CD4-positive, alpha-beta T cell (primary cell): ENCODE measurements around the gene GPX5. TPM values are rescaled to one million over a fixed set of nuclear protein-coding genes. Genes with fewer than 3 reads are reported as not detected.

Experiments
- ATAC-seq: fragments of 200-7000 bp; cut with Tn5 transposase; one replicate; pipeline ENCODE4 v1.10.0; 2022; ENCODE audit warnings: mild to moderate bottlenecking; ENCODE audit not compliant: poor library complexity
- CTCF ChIA-PET: fragments of 350-600 bp; sonication (Branson Sonifier 250); formaldehyde crosslinking; loops from one replicate; lab custom pipeline; 2021; ENCODE audit warnings: antibody characterized with exemption, inconsistent platforms; lab: Charles Lee
- POLR2A ChIA-PET: fragments of 350-600 bp; sonication (Branson Sonifier 250); formaldehyde crosslinking; loops from one replicate; lab custom pipeline; 2021; ENCODE audit warnings: antibody characterized with exemption, inconsistent platforms; lab: Charles Lee
- DNase-seq, 14 experiments: peaks; one replicate each; pipeline ENCODE4 v3.0.0-alpha.2; 2013 to 2020; ENCODE audit warnings: mixed read lengths in 2 of 14
- H3K27ac ChIP-seq, 2 donors: one replicate each; pipeline versions ENCODE4 v1.5.1 to v1.7.0; 2013; ENCODE audit warnings: low read length in 2 of 2, low read depth in 1 of 2, mild to moderate bottlenecking in 1 of 2
- H3K27me3 ChIP-seq, 2 experiments: 1 replicate in 1 of 2; 2 replicates in 1 of 2; pipeline versions ENCODE4 v1.6.1 to v1.7.0; 2013; ENCODE audit warnings: low read length in 2 of 2, control low read depth in 1 of 2, mild to moderate bottlenecking in 1 of 2, moderate library complexity in 1 of 2; ENCODE audit not compliant: insufficient read depth in 2 of 2, control insufficient read depth in 1 of 2
- H3K36me3 ChIP-seq: one replicate; pipeline ENCODE4 v1.6.1; 2013; ENCODE audit warnings: low read length, control low read depth; ENCODE audit not compliant: insufficient read depth
- H3K4me1 ChIP-seq: one replicate; pipeline ENCODE4 v1.6.1; 2013; ENCODE audit warnings: low read length, control low read depth; ENCODE audit not compliant: insufficient read depth
- H3K4me3 ChIP-seq: one replicate; pipeline ENCODE4 v1.5.1; 2013; ENCODE audit warnings: mild to moderate bottlenecking, low read length, moderate library complexity
- H3K9me3 ChIP-seq, 2 experiments: 1 replicate in 1 of 2; 2 replicates in 1 of 2; pipeline versions ENCODE4 v1.6.1 to v1.7.0; 2013; ENCODE audit warnings: low read length in 2 of 2, mild to moderate bottlenecking in 2 of 2, control low read depth in 1 of 2, moderate library complexity in 1 of 2; ENCODE audit not compliant: control insufficient read depth in 1 of 2, insufficient read depth in 1 of 2
- H3K27ac Mint-ChIP-seq: one replicate; pipeline ENCODE4 v1.8.0; 2020; ENCODE audit warnings: mixed read lengths
- H3K27me3 Mint-ChIP-seq: one replicate; pipeline ENCODE4 v1.8.0; 2021; ENCODE audit warnings: mixed read lengths
- H3K36me3 Mint-ChIP-seq: one replicate; pipeline ENCODE4 v1.8.0; 2021; ENCODE audit warnings: low read depth, mixed read lengths
- H3K4me1 Mint-ChIP-seq: one replicate; pipeline ENCODE4 v1.8.0; 2021; ENCODE audit warnings: low read depth, mixed read lengths
- H3K4me3 Mint-ChIP-seq: one replicate; pipeline ENCODE4 v1.8.0; 2020; ENCODE audit warnings: mild to moderate bottlenecking, mixed read lengths
- H3K9me3 Mint-ChIP-seq: one replicate; pipeline ENCODE4 v1.8.0; 2020; ENCODE audit warnings: mixed read lengths
- intact Hi-C, 2 experiments: fragments of 100-400 bp; cut with DNase I in 1 of 2; cut with micrococcal nuclease in 1 of 2; formaldehyde crosslinking; loops; one replicate each; pipeline versions ENCODE4 v1.15.1 to v1.9.0; 2023 to 2025; cut with DNase I, micrococcal nuclease
- total RNA-seq, 174 experiments: library from RNA in 2 of 174; stranded (reverse) in 2 of 174; gene quantifications; one replicate each; pipeline ENCODE4 v1.2.3 and lab custom pipeline; 2021 to 2026
- TF ChIP-seq, protein P1 (sequence below): fragments of 200-600 bp; IDR thresholded peaks from one replicate; pipeline ENCODE4 v1.8.0; 2022; ENCODE audit warnings: antibody characterized with exemption, mild to moderate bottlenecking

Gene GPX5
- total RNA-seq, 2 experiments from 2014 or later = not detected

DNA sequence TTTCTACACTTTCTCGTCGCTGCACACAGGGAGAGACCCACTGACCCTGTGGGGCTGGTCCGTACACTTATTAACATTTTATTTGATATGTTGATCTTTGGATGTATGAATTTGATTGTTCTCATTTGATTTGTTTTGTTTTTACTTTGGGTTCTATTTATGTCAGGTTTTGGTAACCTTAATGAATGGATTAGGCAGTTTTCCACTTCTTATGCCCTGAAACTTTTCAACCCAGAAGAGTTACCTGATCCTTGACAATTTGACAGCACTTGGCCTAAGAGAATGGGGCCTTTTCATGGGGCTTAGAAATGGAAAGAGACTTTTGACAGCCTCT is 33.7 kb upstream of the GPX5 start:
- Histone ChIP-seq H3K36me3 (no peaks in the 10 kb centered on the region), H3K4me3 (no peak overlapping the region), H3K4me1 (peaks cover 17% of the 10 kb centered on the region), H3K27me3 (peaks cover 27 to 44% of the 10 kb centered on the region in 2 experiments), H3K9me3 (peaks cover 0 to 5% of the 10 kb centered on the region in 2 experiments), H3K27ac (no peak overlapping the region)
- Mint-ChIP-seq H3K9me3 (no peaks in the 10 kb centered on the region), H3K4me3 (no peak overlapping the region), H3K27ac (no peak overlapping the region), H3K27me3 (peaks cover 79% of the 10 kb centered on the region), H3K36me3 (peaks cover 5% of the 10 kb centered on the region), H3K4me1 (peaks cover 26% of the 10 kb centered on the region)
- DNase-seq (no peak), ATAC-seq (no peak)
- intact Hi-C loops = loop anchor here in 1 of 2 experiments (10.0 kb wide), 1 partner anchor 93 kb away; a partner anchor contains a TSS
- TF ChIP-seq, protein P1, sequence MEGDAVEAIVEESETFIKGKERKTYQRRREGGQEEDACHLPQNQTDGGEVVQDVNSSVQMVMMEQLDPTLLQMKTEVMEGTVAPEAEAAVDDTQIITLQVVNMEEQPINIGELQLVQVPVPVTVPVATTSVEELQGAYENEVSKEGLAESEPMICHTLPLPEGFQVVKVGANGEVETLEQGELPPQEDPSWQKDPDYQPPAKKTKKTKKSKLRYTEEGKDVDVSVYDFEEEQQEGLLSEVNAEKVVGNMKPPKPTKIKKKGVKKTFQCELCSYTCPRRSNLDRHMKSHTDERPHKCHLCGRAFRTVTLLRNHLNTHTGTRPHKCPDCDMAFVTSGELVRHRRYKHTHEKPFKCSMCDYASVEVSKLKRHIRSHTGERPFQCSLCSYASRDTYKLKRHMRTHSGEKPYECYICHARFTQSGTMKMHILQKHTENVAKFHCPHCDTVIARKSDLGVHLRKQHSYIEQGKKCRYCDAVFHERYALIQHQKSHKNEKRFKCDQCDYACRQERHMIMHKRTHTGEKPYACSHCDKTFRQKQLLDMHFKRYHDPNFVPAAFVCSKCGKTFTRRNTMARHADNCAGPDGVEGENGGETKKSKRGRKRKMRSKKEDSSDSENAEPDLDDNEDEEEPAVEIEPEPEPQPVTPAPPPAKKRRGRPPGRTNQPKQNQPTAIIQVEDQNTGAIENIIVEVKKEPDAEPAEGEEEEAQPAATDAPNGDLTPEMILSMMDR = no peak
- POLR2A ChIA-PET = no interaction called here
- CTCF ChIA-PET = no interaction called here

DNA sequence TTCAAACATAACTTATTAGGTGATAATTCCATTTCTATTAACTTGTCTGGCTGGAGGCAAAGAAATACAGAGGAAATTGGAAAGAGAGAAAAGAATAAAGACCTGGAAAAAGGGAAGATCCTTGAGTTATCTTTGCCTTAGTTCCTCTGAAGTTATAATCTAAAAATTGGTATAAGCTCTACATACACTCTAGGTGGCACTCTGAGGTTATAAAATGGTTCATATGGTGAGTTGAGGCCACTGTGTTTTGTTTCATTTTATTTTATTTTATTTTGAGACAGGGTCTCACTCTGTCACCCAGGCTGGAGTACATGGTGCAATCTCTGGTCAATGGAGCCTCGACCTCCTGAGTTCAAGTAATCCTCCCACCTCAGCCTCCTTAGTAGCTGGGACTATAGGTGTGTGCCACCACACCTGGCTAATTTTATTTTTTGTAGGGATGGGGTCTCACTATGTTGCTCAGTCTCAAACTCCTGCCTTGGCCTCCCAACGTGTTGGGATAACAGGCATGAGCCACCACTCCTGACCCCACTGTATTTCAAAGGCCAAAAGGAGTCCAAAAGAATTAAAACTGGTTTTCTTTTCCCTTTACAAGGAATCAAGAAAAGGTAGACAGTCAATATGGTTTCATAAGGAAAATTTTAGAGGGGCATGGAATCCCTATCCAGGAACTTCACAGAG is 29.4 kb upstream of the GPX5 start:
- no peaks in the 10 kb centered on the region for H3K4me1 Mint-ChIP-seq
- H3K4me3 Mint-ChIP-seq = no peak overlapping the region
- intact Hi-C loops = loop anchor here (2.0 to 10.0 kb wide), 4 partner anchors 46 to 189 kb away; a partner anchor contains a TSS
- no peaks in the 10 kb centered on the region for H3K36me3 Mint-ChIP-seq
- Histone ChIP-seq H3K27ac (no peak overlapping the region), H3K4me3 (no peak overlapping the region), H3K27me3 (peaks cover 7 to 15% of the 10 kb centered on the region in 2 experiments), H3K9me3 (no peaks in the 10 kb centered on the region), H3K36me3 (no peaks in the 10 kb centered on the region), H3K4me1 (no peaks in the 10 kb centered on the region)
- no peak for ATAC-seq
- peaks cover 55% of the 10 kb centered on the region for H3K27me3 Mint-ChIP-seq
- DNase-seq = peak in 2 of 14 experiments; percentile 22 to 27
- TF ChIP-seq, protein P1 = peak; percentile 47
- ChIA-PET POLR2A (interaction anchor here (0.8 to 1.0 kb wide), 2 partner anchors 90 to 111 kb away, joined by 3 to 4 read pairs; no protein-coding TSS in a partner anchor), CTCF (interaction anchor here (0.6 to 1.1 kb wide), 3 partner anchors 86 to 162 kb away, joined by 3 to 4 read pairs (median 3); no protein-coding TSS in a partner anchor)
- H3K9me3 Mint-ChIP-seq = no peaks in the 10 kb centered on the region
- no peak overlapping the region for H3K27ac Mint-ChIP-seq

DNA sequence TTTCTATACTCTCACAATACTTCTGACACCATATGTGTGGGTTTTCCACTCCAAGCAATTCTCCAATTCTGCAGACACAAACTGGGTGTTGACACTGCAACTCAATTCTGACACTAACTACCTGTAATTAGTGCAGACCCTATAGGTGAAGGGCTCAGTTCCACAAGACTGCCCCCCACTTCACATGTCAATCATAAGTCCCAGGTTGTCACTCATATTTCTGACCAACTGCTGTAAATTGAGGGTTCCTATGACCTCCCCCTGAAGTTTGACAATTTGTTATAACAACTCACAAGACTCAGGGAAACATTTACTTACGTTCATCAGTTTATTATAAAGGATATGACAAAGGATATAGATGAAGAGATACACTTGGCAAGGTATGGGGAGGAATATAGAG is 28.4 kb upstream of the GPX5 start:
- Histone ChIP-seq H3K36me3 (no peaks in the 10 kb centered on the region), H3K27ac (no peak overlapping the region), H3K4me3 (no peak overlapping the region), H3K4me1 (no peaks in the 10 kb centered on the region), H3K9me3 (peaks cover 0 to 5% of the 10 kb centered on the region in 2 experiments), H3K27me3 (peaks cover 4 to 12% of the 10 kb centered on the region in 2 experiments)
- ATAC-seq (no peak), DNase-seq (no peak)
- H3K9me3 Mint-ChIP-seq = no peaks in the 10 kb centered on the region
- CTCF ChIA-PET = no interaction called here
- TF ChIP-seq, protein P1 = no peak
- peaks cover 45% of the 10 kb centered on the region for H3K27me3 Mint-ChIP-seq
- intact Hi-C loops = loop anchor here (2.0 to 10.0 kb wide), 4 partner anchors 45 to 187 kb away; a partner anchor contains a TSS
- POLR2A ChIA-PET = no interaction called here
- no peak overlapping the region for H3K4me3 Mint-ChIP-seq
- H3K4me1 Mint-ChIP-seq = no peaks in the 10 kb centered on the region
- no peak overlapping the region for H3K27ac Mint-ChIP-seq
- H3K36me3 Mint-ChIP-seq = no peaks in the 10 kb centered on the region
